DND-41 (cell line): ENCODE measurements around the gene ZGPAT.

Experiments used
- ATAC-seq: fragments of 200-7000 bp; cut with Tn5 transposase; 3 replicates; pipeline ENCODE4 v1.9.1; 2021; ENCODE audit warnings: low read depth; ENCODE audit not compliant: insufficient read depth
- DNase-seq: peaks from one replicate; pipeline ENCODE4 v3.0.0-alpha.2; 2020
- H2AFZ ChIP-seq: 2 replicates; pipeline ENCODE4 v1.6.0; 2012; ENCODE audit warnings: low read depth, low read length
- H3K27ac ChIP-seq: 2 replicates; pipeline ENCODE4 v1.5.1; 2012; ENCODE audit warnings: low read length, inconsistent platforms
- H3K27me3 ChIP-seq: fragments of 200-600 bp; sonication (generic); 2 replicates; pipeline ENCODE4 v1.6.0; 2012; ENCODE audit warnings: low read length, mild to moderate bottlenecking, inconsistent platforms; ENCODE audit not compliant: insufficient read depth, poor library complexity
- H3K36me3 ChIP-seq: 2 replicates; pipeline ENCODE4 v1.5.1; 2012; ENCODE audit warnings: low read length, inconsistent platforms; ENCODE audit not compliant: insufficient read depth
- H3K4me1 ChIP-seq: 2 replicates; pipeline ENCODE4 v1.5.1; 2012; ENCODE audit warnings: mild to moderate bottlenecking, low read length; ENCODE audit not compliant: insufficient read depth
- H3K4me2 ChIP-seq: 2 replicates; pipeline ENCODE4 v1.6.0; 2012; ENCODE audit warnings: mild to moderate bottlenecking, moderate library complexity, low read length, inconsistent platforms; ENCODE audit not compliant: insufficient read depth
- H3K4me3 ChIP-seq, 2 experiments: fragments of 200-600 bp in 1 of 2; shearing (Covaris generic) in 1 of 2; 2 replicates each; pipeline ENCODE4 v1.5.1; 2012 to 2016; ENCODE audit warnings: inconsistent platforms in 2 of 2, low read length in 2 of 2, mild to moderate bottlenecking in 2 of 2, low read depth in 1 of 2, moderate library complexity in 1 of 2
- H3K79me2 ChIP-seq: 2 replicates; pipeline ENCODE4 v1.6.0; 2012; ENCODE audit warnings: low read length, inconsistent platforms; ENCODE audit not compliant: insufficient read depth
- H3K9ac ChIP-seq: 2 replicates; pipeline ENCODE4 v1.6.0; 2012; ENCODE audit warnings: low read depth, mild to moderate bottlenecking, inconsistent platforms, low read length, moderate library complexity
- H3K9me3 ChIP-seq: 2 replicates; pipeline ENCODE4 v1.5.1; 2012; ENCODE audit warnings: low read length, moderate library complexity, mild to moderate bottlenecking, inconsistent platforms; ENCODE audit not compliant: insufficient read depth, severe bottlenecking
- H4K20me1 ChIP-seq: 2 replicates; pipeline ENCODE4 v1.6.0; 2012; ENCODE audit warnings: low read length; ENCODE audit not compliant: insufficient read depth
- CTCF ChIP-seq: IDR thresholded peaks from 2 replicates; pipeline ENCODE4 v1.5.1; 2012; ENCODE audit warnings: borderline replicate concordance, low read length, moderate library complexity, mild to moderate bottlenecking; ENCODE audit not compliant: poor library complexity, severe bottlenecking; ENCODE audit errors: extremely low read depth
- EZH2 ChIP-seq: IDR thresholded peaks from 3 replicates; pipeline ENCODE4 v1.6.1; 2012; ENCODE audit warnings: borderline replicate concordance, low read depth, mild to moderate bottlenecking, moderate library complexity, low read length, inconsistent platforms; ENCODE audit not compliant: severe bottlenecking

ZGPAT gene

GRCh38 chr20:63740070-63740626 is 32.3 kb downstream of the ZGPAT start:
- peaks cover 8% of the 10 kb centered on the region; the same call in 1 of the 2 replicates for H3K79me2 ChIP-seq
- TF ChIP-seq EZH2 (no peak), CTCF (no peak)
- H3K9me3 ChIP-seq: no peaks in the 10 kb centered on the region
- H4K20me1 ChIP-seq: peaks cover 34% of the 10 kb centered on the region
- DNase-seq (peak; percentile 71), ATAC-seq (peak; percentile 41)
- H3K9ac ChIP-seq: peak overlapping the region; percentile 74
- H2AFZ ChIP-seq: peak overlapping the region; percentile 57
- H3K27ac ChIP-seq: peak overlapping the region; percentile 66
- peaks cover 61% of the 10 kb centered on the region for H3K36me3 ChIP-seq
- peak overlapping the region; percentile 28 to 63 for H3K4me3 ChIP-seq
- H3K27me3 ChIP-seq: no peaks in the 10 kb centered on the region
- peaks cover 22% of the 10 kb centered on the region for H3K4me1 ChIP-seq
- peak overlapping the region; percentile 80 for H3K4me2 ChIP-seq

DNA sequence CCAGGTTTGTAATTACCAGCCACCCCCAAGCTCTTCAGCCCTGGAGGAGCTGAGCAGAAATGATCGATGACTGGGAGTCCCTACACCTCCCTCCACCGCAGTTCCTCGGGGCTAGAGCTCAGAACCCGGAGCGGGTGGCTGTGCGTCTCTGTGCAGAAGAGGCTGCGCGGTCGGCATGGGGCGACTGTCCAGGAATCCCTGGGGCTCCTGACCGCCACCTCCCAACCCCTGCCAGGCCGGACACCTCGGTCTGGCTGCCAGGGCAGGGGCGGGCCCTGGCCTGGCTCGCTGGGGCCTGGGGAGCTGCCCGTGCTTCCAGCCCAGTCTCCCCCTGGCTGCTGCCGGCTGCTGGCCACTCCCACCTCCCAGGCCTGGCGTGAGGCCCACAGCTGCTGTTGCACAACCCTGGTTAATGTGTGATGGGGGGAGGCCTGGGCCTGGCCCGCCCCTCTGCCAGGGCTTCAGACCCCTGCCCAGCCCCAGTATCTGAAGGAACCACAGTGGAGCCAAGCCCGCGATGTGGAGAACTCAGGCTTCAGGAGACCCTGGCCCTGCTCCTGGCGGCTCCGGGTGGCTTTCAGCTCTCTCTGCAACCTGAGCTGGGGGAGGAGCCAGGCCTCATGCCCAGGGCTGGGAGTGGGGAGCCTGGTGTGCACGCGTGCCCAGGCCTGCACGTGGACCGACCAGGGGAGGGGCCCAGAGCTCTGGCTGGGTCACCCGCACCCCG is 33.0 kb downstream of the ZGPAT start:
- no peak; the same call in 2 of the 3 replicates for ATAC-seq
- peak; percentile 44 for DNase-seq
- no peak for TF ChIP-seq EZH2
- TF ChIP-seq CTCF: no peak
- peaks cover 8% of the 10 kb centered on the region; the same call in 1 of the 2 replicates for H3K79me2 ChIP-seq
- peaks cover 54% of the 10 kb centered on the region for H3K36me3 ChIP-seq
- H3K9me3 ChIP-seq: no peaks in the 10 kb centered on the region
- H3K27me3 ChIP-seq: no peaks in the 10 kb centered on the region
- peak overlapping the region; percentile 74 for H3K9ac ChIP-seq
- H3K4me2 ChIP-seq: peak overlapping the region; percentile 80
- H2AFZ ChIP-seq: peak overlapping the region; percentile 57
- H3K27ac ChIP-seq: peak overlapping the region; percentile 66
- H3K4me3 ChIP-seq: peak overlapping the region; percentile 28 to 63
- H4K20me1 ChIP-seq: peaks cover 31% of the 10 kb centered on the region
- peaks cover 22% of the 10 kb centered on the region for H3K4me1 ChIP-seq

DNA sequence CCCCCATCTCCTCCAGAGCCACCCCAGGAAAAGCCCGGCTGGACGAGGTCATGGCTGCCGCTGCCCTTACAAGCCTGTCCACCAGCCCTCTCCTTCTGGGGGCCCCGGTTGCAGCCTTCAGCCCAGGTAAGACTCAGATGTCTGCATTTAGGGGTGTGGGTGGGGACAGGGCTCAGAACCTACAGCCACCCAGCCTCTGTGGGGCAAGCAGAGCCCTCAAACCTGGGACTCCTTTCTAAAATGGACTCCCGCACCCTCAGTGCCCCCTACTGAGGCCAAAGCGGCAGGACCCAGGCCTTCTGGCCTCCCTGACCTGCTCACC is 33.5 kb downstream of the ZGPAT start:
- Histone ChIP-seq H3K27me3 (no peaks in the 10 kb centered on the region), H2AFZ (no peak overlapping the region), H3K9ac (peak overlapping the region; percentile 74), H4K20me1 (peaks cover 27% of the 10 kb centered on the region), H3K4me2 (peak overlapping the region; percentile 80), H3K9me3 (no peaks in the 10 kb centered on the region), H3K27ac (peak overlapping the region; percentile 57), H3K79me2 (peaks cover 8% of the 10 kb centered on the region; the same call in 1 of the 2 replicates), H3K4me1 (peaks cover 22% of the 10 kb centered on the region), H3K36me3 (peaks cover 49% of the 10 kb centered on the region), H3K4me3 (peak overlapping the region in 1 of 2 experiments; percentile 63; a peak in 1 of 4 replicates)
- no peak for ATAC-seq
- no peak for DNase-seq
- TF ChIP-seq CTCF (no peak), EZH2 (no peak)
